ENCODE results near the gene ALOX12.

ALOX12 gene

GRCh38 chr17:7003745-7004144, 7.9 kb downstream of the ALOX12 start:
- no peaks in the 10 kb centered on the region for H3K27me3 ChIP-seq (replicated peaks; ENCODE audit: control insufficient read depth, insufficient read depth, low read length)
- peaks cover 8% of the 10 kb centered on the region for H3K4me1 ChIP-seq (ENCODE audit: control insufficient read depth, insufficient read depth, low read length)
- H3K9me3 ChIP-seq (ENCODE audit: control insufficient read depth, low read length) = no peaks in the 10 kb centered on the region
- no peak for DNase-seq (ENCODE audit: low read depth)
- no peak overlapping the region for H3K4me3 ChIP-seq (ENCODE audit: low read length)
- H3K9ac ChIP-seq (ENCODE audit: low read length) = no peak overlapping the region
- peaks cover 46% of the 10 kb centered on the region for H3K36me3 ChIP-seq (ENCODE audit: control insufficient read depth, insufficient read depth, low read length, severe bottlenecking)

GRCh38 chr17:7004398-7005253, 8.8 kb downstream of the ALOX12 start:
- H3K36me3 ChIP-seq (ENCODE audit: control insufficient read depth, insufficient read depth, low read length, severe bottlenecking) = peaks cover 40% of the 10 kb centered on the region
- peaks cover 8% of the 10 kb centered on the region for H3K4me1 ChIP-seq (ENCODE audit: control insufficient read depth, insufficient read depth, low read length)
- H3K27me3 ChIP-seq (replicated peaks; ENCODE audit: control insufficient read depth, insufficient read depth, low read length) = no peaks in the 10 kb centered on the region
- no peak overlapping the region for H3K9ac ChIP-seq (ENCODE audit: low read length)
- peak; percentile 84 for DNase-seq (ENCODE audit: low read depth)
- no peak overlapping the region for H3K4me3 ChIP-seq (ENCODE audit: low read length)
- H3K9me3 ChIP-seq (ENCODE audit: control insufficient read depth, low read length) = no peaks in the 10 kb centered on the region

GRCh38 chr17:7005716-7006115, 9.9 kb downstream of the ALOX12 start:
- no peak overlapping the region for H3K9ac ChIP-seq (ENCODE audit: low read length)
- no peaks in the 10 kb centered on the region for H3K9me3 ChIP-seq (ENCODE audit: control insufficient read depth, low read length)
- H3K4me3 ChIP-seq (ENCODE audit: low read length) = no peak overlapping the region
- H3K36me3 ChIP-seq (ENCODE audit: control insufficient read depth, insufficient read depth, low read length, severe bottlenecking) = peaks cover 30% of the 10 kb centered on the region
- peaks cover 13% of the 10 kb centered on the region for H3K4me1 ChIP-seq (ENCODE audit: control insufficient read depth, insufficient read depth, low read length)
- no peaks in the 10 kb centered on the region for H3K27me3 ChIP-seq (replicated peaks; ENCODE audit: control insufficient read depth, insufficient read depth, low read length)
- no peak for DNase-seq (ENCODE audit: low read depth)

DNA sequence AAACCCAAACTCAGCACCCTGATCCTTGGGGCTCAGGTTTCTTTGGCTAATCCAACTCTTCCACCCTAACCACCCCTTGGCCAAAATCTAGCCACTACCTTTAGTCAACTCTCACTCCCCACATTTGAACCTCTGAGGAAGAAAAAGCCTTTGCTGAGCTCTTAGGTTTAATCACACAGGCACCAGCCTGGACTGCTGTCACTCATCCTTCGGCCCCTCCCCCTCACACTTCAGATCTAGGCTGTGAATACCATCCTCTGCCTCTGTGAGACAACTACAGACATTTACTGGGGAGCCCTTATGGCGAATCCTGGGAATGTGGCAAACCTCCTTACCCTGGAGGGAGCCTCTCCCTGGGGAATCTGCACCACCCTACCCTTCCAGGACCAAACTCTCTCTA, 11.3 kb downstream of the ALOX12 start:
- H3K9me3 ChIP-seq (ENCODE audit: control insufficient read depth, low read length) = no peaks in the 10 kb centered on the region
- H3K9ac ChIP-seq (ENCODE audit: low read length) = no peak overlapping the region
- no peak overlapping the region for H3K4me3 ChIP-seq (ENCODE audit: low read length)
- peaks cover 16% of the 10 kb centered on the region for H3K36me3 ChIP-seq (ENCODE audit: control insufficient read depth, insufficient read depth, low read length, severe bottlenecking)
- peaks cover 20% of the 10 kb centered on the region for H3K4me1 ChIP-seq (ENCODE audit: control insufficient read depth, insufficient read depth, low read length)
- no peaks in the 10 kb centered on the region for H3K27me3 ChIP-seq (replicated peaks; ENCODE audit: control insufficient read depth, insufficient read depth, low read length)
- no peak for DNase-seq (ENCODE audit: low read depth)

- Histone ChIP-seq H3K4me1 (ENCODE audit: control insufficient read depth, insufficient read depth, low read length) (peaks cover 25% of the 10 kb centered on the region), H3K9me3 (ENCODE audit: control insufficient read depth, low read length) (no peaks in the 10 kb centered on the region), H3K27me3 (replicated peaks; ENCODE audit: control insufficient read depth, insufficient read depth, low read length) (no peaks in the 10 kb centered on the region), H3K36me3 (ENCODE audit: control insufficient read depth, insufficient read depth, low read length, severe bottlenecking) (peaks cover 9% of the 10 kb centered on the region), H3K9ac (ENCODE audit: low read length) (peak overlapping the region; percentile 99), H3K4me3 (ENCODE audit: low read length) (peak overlapping the region; percentile 98)
- no peak for DNase-seq (ENCODE audit: low read depth)
Observed at GRCh38 chr17:7010523-7010922, 14.7 kb downstream of the ALOX12 start.

- Histone ChIP-seq H3K4me3 (ENCODE audit: low read length) (peak overlapping the region; percentile 98), H3K27me3 (replicated peaks; ENCODE audit: control insufficient read depth, insufficient read depth, low read length) (no peaks in the 10 kb centered on the region), H3K36me3 (ENCODE audit: control insufficient read depth, insufficient read depth, low read length, severe bottlenecking) (peaks cover 7% of the 10 kb centered on the region), H3K9ac (ENCODE audit: low read length) (peak overlapping the region; percentile 99), H3K9me3 (ENCODE audit: control insufficient read depth, low read length) (no peaks in the 10 kb centered on the region), H3K4me1 (ENCODE audit: control insufficient read depth, insufficient read depth, low read length) (peaks cover 33% of the 10 kb centered on the region)
- no peak for DNase-seq (ENCODE audit: low read depth)
Observed at GRCh38 chr17:7011415-7011814, 15.6 kb downstream of the ALOX12 start.

GRCh38 chr17:7011942-7012254, 16.0 kb downstream of the ALOX12 start:
- H3K9ac ChIP-seq (ENCODE audit: low read length) = peak overlapping the region; percentile 99
- H3K36me3 ChIP-seq (ENCODE audit: control insufficient read depth, insufficient read depth, low read length, severe bottlenecking) = peaks cover 7% of the 10 kb centered on the region
- peak; percentile 32 for DNase-seq (ENCODE audit: low read depth)
- peaks cover 34% of the 10 kb centered on the region for H3K4me1 ChIP-seq (ENCODE audit: control insufficient read depth, insufficient read depth, low read length)
- H3K27me3 ChIP-seq (replicated peaks; ENCODE audit: control insufficient read depth, insufficient read depth, low read length) = no peaks in the 10 kb centered on the region
- peak overlapping the region; percentile 98 for H3K4me3 ChIP-seq (ENCODE audit: low read length)
- no peaks in the 10 kb centered on the region for H3K9me3 ChIP-seq (ENCODE audit: control insufficient read depth, low read length)

GRCh38 chr17:7014261-7014994, 18.6 kb downstream of the ALOX12 start:
- peak; percentile 99 for DNase-seq (ENCODE audit: low read depth)

DNA sequence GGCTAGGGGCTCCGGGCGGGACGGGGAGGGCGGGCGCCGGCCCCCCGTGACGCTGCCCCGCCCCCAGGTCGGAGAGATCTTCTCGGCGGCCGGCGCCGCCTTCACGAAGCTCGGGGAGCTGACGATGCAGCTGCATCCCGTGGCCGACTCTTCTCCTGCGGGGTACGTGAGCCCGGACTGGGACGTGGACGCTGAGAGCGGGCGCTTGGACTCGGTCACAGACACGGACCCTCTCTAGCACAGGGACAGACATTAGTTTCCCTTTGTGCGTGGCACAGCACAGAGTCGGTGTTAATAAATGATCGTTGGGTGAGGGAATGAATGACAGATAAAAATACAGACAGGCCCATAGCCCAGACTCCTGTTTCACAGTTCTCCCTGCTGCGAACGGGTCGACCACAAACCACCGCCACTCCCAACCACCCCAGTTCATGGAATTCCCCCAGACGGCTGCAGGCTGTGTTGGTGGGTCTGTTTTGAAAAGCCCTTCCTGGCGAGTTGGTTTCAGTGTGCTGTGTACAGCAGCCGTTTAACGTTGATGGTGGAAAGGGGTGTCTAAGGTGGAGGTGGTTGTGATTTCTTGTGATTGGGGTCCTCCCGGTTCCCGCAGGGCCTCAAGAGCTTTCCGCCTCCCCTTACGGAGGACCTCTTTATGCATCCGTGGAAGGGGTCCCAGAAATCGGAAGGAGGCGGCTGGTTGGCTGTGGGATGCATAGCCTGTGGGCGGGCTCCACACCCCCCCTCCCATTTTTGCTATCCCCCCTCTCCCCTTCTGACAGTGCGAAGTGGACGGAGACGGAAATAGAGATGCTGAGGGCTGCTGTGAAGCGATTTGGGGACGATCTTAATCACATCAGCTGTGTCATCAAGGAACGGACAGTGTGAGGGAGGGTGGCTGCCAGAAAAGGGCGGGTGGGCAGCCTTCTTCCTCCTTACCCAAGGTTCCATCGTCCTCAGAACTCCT, 19.4 kb downstream of the ALOX12 start:
- H3K4me3 ChIP-seq (ENCODE audit: low read length) = peak overlapping the region; percentile 83
- peak overlapping the region; percentile 90 for H3K9ac ChIP-seq (ENCODE audit: low read length)
- H3K9me3 ChIP-seq (ENCODE audit: control insufficient read depth, low read length) = no peaks in the 10 kb centered on the region
- H3K27me3 ChIP-seq (replicated peaks; ENCODE audit: control insufficient read depth, insufficient read depth, low read length) = no peaks in the 10 kb centered on the region
- no peaks in the 10 kb centered on the region for H3K36me3 ChIP-seq (ENCODE audit: control insufficient read depth, insufficient read depth, low read length, severe bottlenecking)
- DNase-seq (ENCODE audit: low read depth) = peak; percentile 73
- H3K4me1 ChIP-seq (ENCODE audit: control insufficient read depth, insufficient read depth, low read length) = peaks cover 64% of the 10 kb centered on the region

More at GRCh38 chr17:7014261-7014994, 18.6 kb downstream of the ALOX12 start:
- no peaks in the 10 kb centered on the region for H3K9me3 ChIP-seq (ENCODE audit: control insufficient read depth, low read length)
- peaks cover 58% of the 10 kb centered on the region for H3K4me1 ChIP-seq (ENCODE audit: control insufficient read depth, insufficient read depth, low read length)
- peaks cover 3% of the 10 kb centered on the region for H3K36me3 ChIP-seq (ENCODE audit: control insufficient read depth, insufficient read depth, low read length, severe bottlenecking)
- no peaks in the 10 kb centered on the region for H3K27me3 ChIP-seq (replicated peaks; ENCODE audit: control insufficient read depth, insufficient read depth, low read length)
- peak overlapping the region; percentile 99 for H3K9ac ChIP-seq (ENCODE audit: low read length)
- peak overlapping the region; percentile 98 for H3K4me3 ChIP-seq (ENCODE audit: low read length)

DNA sequence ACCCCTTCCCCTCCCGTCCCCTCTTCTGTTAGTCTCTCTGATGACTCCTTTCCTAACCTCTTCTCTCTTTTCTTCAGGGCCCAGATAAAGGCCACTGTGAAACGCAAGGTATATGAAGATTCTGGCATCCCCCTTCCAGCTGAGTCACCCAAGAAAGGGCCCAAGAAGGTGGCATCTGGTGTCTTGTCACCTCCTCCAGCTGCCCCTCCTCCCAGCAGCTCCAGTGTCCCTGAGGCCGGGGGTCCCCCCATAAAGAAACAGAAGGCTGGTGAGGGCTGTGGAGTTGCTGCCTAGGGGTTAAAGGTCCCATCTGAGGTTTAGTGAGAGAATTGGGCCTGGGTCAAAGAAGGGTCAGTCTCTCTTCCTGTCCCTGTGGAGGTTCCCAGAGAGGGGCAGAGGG, 20.6 kb downstream of the ALOX12 start:
- Histone ChIP-seq H3K27me3 (replicated peaks; ENCODE audit: control insufficient read depth, insufficient read depth, low read length) (no peaks in the 10 kb centered on the region), H3K4me3 (ENCODE audit: low read length) (no peak overlapping the region), H3K9me3 (ENCODE audit: control insufficient read depth, low read length) (no peaks in the 10 kb centered on the region), H3K9ac (ENCODE audit: low read length) (peak overlapping the region; percentile 90), H3K36me3 (ENCODE audit: control insufficient read depth, insufficient read depth, low read length, severe bottlenecking) (no peaks in the 10 kb centered on the region), H3K4me1 (ENCODE audit: control insufficient read depth, insufficient read depth, low read length) (peaks cover 59% of the 10 kb centered on the region)
- no peak for DNase-seq (ENCODE audit: low read depth)
